GM18505 (cell line): ENCODE results near the gene TMEM185A.
"Not testable (repeated sequence)": the region's sequence is repeated elsewhere in the genome, so short reads cannot be mapped to it uniquely, and the experiment has no call there.

Experiments
- ATAC-seq: cut with Tn5 transposase; IDR thresholded peaks from one replicate; pipeline ENCODE4 v1.9.1; 2021; ENCODE audit not compliant: unreplicated experiment
- POLR2A ChIP-seq: IDR thresholded peaks from 4 replicates; pipeline ENCODE4 v1.6.1; 2011; ENCODE audit warnings: borderline replicate concordance; ENCODE audit not compliant: insufficient read depth, insufficient read length; ENCODE audit errors: extremely low read depth

The TMEM185A gene

DNA sequence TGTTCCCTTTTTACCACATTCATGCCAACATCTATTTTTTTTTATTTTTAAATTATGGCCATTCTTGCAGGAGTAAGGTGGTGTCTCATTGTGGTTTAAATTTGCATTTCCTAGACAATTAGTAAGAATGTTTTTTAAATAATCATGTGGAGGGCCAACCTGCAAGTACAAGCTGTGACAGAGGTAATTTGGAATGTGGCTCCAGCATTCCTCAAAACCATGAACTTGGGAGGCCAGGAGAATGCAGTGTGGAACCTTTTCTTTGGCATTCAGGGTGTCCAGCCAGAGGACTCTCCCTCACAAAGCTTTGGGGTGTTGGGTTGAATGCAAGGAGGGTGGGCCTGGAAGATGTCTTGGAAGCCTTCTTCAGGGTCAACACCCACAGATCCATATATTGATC is 7.3 kb upstream of the TMEM185A start:
- TF ChIP-seq POLR2A: no peak

GRCh38 chrX:149633511-149633910 is 1.9 kb upstream of the TMEM185A start:
- ATAC-seq: no peak
- TF ChIP-seq POLR2A: no peak

More for the DNA sequence above, 7.3 kb upstream of the TMEM185A start:
- ATAC-seq: no peak

DNA sequence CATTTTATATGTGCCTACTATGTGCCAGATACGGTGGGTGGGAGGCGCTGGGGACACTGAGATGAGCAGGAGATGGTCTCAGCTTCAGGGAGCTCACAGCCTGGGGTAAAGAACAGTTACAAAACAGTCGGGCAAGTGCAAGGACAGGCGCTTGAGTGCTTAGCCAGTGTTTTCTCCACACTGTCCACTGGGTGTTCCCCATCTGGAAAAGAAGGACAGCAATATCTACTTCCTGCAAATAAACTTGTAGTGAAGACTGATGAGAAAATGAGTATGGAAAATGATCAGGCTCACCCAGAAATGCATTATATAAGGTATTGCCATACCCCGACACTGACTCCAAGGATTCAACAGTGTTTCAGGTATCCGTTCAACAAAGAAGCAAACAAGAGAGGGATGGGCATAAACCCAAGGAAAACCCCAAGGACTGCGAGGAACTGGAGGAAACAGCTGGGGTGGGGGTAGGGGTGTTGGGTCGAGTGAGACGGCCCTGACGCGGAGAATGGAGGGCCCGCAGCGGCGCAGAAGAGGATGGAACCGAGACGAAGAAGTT is 835 bp downstream of the TMEM185A start:
- TF ChIP-seq POLR2A: no peak
- no peak for ATAC-seq

DNA sequence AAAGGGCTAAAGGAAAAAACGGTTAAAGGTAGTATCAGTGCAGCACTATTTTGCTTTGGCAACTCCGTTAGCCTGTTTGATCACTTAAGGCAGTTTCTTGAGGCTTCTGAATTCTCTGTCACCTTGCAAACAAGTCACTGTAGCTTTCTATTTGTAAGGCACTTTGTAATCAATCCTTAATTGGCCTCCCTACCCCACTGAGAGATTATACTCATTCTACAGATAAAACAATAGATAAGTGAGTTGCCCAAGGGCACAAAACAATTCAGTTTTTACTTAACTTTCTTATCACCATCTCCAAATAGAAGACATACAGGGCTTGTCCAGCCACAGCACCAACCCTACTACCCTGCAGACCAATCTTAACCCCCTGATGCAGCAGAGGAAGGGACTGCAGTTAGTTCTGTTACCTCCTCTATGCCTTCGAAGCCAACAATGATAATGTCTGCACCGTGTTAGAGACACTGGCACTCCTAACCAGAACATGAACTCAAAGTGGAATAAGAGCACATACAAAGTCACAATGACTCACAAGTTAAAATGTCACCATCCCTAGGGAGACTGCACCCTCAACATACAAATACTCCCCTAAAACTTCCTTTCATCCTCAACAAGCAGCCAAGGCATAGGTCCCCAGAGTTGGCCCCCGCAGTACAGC is 1.7 kb downstream of the TMEM185A start:
- ATAC-seq: no peak
- TF ChIP-seq POLR2A: no peak

- no peak for ATAC-seq
- no peak for TF ChIP-seq POLR2A
These were observed 2.8 kb downstream of the TMEM185A start for GRCh38 chrX:149628768-149629167.

- no peak for ATAC-seq
- no peak for TF ChIP-seq POLR2A
These were observed 3.3 kb downstream of the TMEM185A start for GRCh38 chrX:149628280-149628679.

- ATAC-seq: not testable (repeated sequence)
These were observed 4.8 kb downstream of the TMEM185A start for GRCh38 chrX:149626829-149627228.

- not testable (repeated sequence) for ATAC-seq
These were observed 11.9 kb downstream of the TMEM185A start for GRCh38 chrX:149619662-149620061.

DNA sequence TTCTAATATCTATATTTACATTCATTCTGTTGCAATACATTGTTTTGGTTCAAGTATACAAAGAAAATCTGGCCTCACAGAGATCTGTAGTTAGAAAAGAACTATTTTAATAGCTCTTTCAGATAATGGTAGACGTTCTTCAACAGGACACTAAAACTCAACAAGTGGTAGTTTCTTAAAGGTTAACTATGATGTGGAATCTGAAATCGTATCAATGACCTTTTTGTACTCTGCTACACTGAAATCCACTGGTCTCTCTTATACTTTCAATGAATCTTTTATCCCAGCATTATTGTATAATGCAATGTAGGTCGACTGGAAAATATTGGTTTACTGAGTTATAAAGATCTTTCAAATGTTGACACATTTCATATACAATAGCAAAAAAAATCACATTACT is 12.7 kb downstream of the TMEM185A start:
- no peak for TF ChIP-seq POLR2A
- ATAC-seq: no peak

- no peak for ATAC-seq
- TF ChIP-seq POLR2A: no peak
These were observed 19.9 kb downstream of the TMEM185A start for GRCh38 chrX:149611623-149612175.

DNA sequence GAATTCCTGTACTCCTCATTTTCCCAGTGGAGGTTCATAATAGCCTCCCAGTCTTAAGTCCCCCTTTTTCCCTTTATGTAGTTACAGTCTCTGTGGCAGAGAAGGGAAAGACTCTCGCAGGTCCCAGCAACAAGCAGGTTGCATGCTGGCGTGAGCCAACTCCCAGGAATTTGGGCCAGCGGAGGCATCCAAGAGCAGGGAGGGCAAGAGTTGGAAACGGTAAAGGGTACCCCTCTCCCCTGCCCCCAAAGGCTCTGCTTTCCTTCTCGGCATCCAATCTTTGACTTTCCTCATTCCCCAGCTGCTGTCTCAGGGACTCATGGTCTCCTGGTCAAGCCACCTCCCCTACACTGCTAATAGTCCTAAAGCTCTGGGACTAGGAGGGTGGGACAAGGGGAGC is 21.1 kb downstream of the TMEM185A start:
- ATAC-seq: no peak
- no peak for TF ChIP-seq POLR2A

- no peak for TF ChIP-seq POLR2A
- no peak for ATAC-seq
These were observed 23.9 kb downstream of the TMEM185A start for GRCh38 chrX:149607699-149608098.

- ATAC-seq: not testable (repeated sequence)
These were observed 26.2 kb downstream of the TMEM185A start for GRCh38 chrX:149605248-149605885.

DNA sequence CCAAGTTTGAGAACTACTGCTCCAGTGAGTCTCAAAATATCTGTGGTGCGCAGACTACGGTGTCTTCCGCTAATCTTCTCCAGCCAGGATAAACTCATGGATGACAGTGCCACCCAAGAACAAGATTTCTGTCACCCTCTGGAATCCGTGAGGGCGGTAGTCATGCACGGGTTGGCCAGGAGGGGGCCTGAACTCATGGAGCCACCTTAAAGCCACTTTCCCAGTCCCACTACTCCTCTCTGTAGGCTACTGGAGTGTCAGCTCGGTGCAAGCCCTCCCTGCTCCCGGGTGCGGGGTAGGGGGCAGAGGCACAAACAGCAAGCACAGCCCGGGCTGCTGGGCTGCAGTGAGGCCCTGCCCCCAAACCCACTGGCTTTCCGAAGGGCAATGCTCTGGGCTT is 33.0 kb downstream of the TMEM185A start:
- ATAC-seq: not testable (repeated sequence)

- ATAC-seq: not testable (repeated sequence)
These were observed 35.6 kb downstream of the TMEM185A start for GRCh38 chrX:149595943-149596342.

DNA sequence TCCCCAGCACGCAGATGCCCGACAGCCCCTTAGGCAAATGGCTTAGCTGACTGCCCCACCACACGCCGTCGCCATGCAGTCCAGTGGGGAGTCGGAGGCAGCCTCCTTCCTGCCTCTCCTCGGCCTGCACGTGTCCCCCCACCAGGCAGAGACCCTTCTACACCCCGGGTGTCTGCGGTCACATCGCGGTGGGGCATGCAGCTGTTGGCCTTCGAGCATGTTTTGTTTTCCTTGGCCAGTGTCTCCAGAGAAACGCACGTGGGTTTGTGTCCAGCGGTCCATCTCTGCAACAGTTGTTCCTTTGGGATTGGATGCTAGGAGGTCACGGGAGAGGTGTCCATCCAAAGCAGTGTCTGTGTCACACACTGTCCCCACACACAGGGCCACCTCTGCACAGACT is 36.4 kb downstream of the TMEM185A start, which contains the start of gene HSFX2:
Gene HSFX2 (minus strand): TSS at position 101 of the 400 bp plus-strand sequence. CDS start 614 bp downstream, outside the sequence.
- ATAC-seq: not testable (repeated sequence)

- ATAC-seq: not testable (repeated sequence)
These were observed 40.6 kb downstream of the TMEM185A start for GRCh38 chrX:149590993-149591392.

DNA sequence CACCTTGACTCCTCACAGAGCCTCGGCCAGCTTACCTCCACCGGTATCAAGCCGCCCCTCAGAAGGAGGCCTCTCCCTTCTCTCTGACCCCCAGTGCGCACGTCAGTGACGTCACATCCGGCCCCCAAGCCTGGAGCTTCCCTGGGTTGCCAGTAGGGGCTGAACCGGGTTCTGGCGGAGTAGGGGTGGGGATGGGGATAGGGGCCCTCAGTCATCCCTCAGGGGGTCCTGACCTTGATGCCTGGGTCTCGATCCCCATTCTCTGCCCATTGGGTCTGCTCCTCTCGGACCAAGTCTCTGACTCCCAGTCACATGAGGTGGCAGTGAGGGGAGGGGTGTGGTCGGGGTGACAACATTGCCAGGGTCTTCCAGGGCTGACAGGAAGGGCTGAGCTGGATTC is 44.2 kb downstream of the TMEM185A start, which contains the start of gene MAGEA9B:
Gene MAGEA9B (minus strand): TSS at position 101 of the 400 bp plus-strand sequence. CDS start 4,280 bp downstream, outside the sequence.
- not testable (repeated sequence) for ATAC-seq

GRCh38 chrX:149585631-149586030 is 46.0 kb downstream of the TMEM185A start:
- not testable (repeated sequence) for ATAC-seq
